H1 (cell line): ENCODE results near the gene NOB1.

Experiments used
- BACH1 ChIP-seq: IDR thresholded peaks from 2 replicates; pipeline ENCODE4 v1.6.1; 2012; ENCODE audit warnings: low read length, improper control_type of control experiment
- CTCF ChIP-seq, 3 experiments: IDR thresholded peaks; 1 replicate in 2 of 3; 2 replicates in 1 of 3; pipeline versions ENCODE4 v1.5.1 to v1.6.1; 2011; ENCODE audit warnings: low read length in 3 of 3, mild to moderate bottlenecking in 3 of 3, inconsistent platforms in 2 of 3, low read depth in 1 of 3, moderate library complexity in 1 of 3; ENCODE audit not compliant: insufficient read depth in 1 of 3; ENCODE audit errors: control extremely low read depth in 1 of 3
- EP300 ChIP-seq, 2 experiments: IDR thresholded peaks; 1 replicate in 1 of 2; 2 replicates in 1 of 2; pipeline ENCODE4 v1.6.1; 2011 to 2012; ENCODE audit warnings: low read depth in 2 of 2, low read length in 2 of 2, mild to moderate bottlenecking in 2 of 2, borderline replicate concordance in 1 of 2, inconsistent platforms in 1 of 2, moderate library complexity in 1 of 2
- EZH2 ChIP-seq: fragments of 200-600 bp; sonication (generic); IDR thresholded peaks from 2 replicates; pipeline ENCODE4 v1.7.1; 2012; ENCODE audit warnings: low read depth, mild to moderate bottlenecking, moderate library complexity, low read length, inconsistent platforms; ENCODE audit not compliant: severe bottlenecking
- GABPA ChIP-seq: IDR thresholded peaks from 2 replicates; pipeline ENCODE4 v1.6.1; 2011; ENCODE audit warnings: mild to moderate bottlenecking, low read length, moderate library complexity, borderline replicate concordance; ENCODE audit not compliant: insufficient read depth
- GTF2F1 ChIP-seq: IDR thresholded peaks from 2 replicates; pipeline ENCODE4 v1.6.1; 2012; ENCODE audit warnings: low read depth, low read length, improper control_type of control experiment, borderline replicate concordance
- JUN ChIP-seq: IDR thresholded peaks from 2 replicates; pipeline ENCODE4 v1.6.1; 2011; ENCODE audit warnings: low read depth, mild to moderate bottlenecking, improper control_type of control experiment, low read length
- MAX ChIP-seq: IDR thresholded peaks from 2 replicates; pipeline ENCODE4 v1.6.1; 2012; ENCODE audit warnings: inconsistent platforms
- POLR2A ChIP-seq, 2 experiments: IDR thresholded peaks; 1 replicate in 1 of 2; 2 replicates in 1 of 2; pipeline ENCODE4 v1.6.1; 2011; ENCODE audit warnings: low read depth in 2 of 2, low read length in 2 of 2, mild to moderate bottlenecking in 2 of 2; ENCODE audit errors: control extremely low read depth in 1 of 2
- POLR2AphosphoS5 ChIP-seq: IDR thresholded peaks from 2 replicates; pipeline ENCODE4 v1.6.1; 2011; ENCODE audit warnings: low read depth, low read length
- RNF2 ChIP-seq: fragments of 200-900, 300-1000 bp; sonication (generic); IDR thresholded peaks from 2 replicates; pipeline ENCODE4 v1.7.1; 2016; ENCODE audit warnings: borderline replicate concordance, low read depth, mild to moderate bottlenecking, antibody characterized with exemption, low read length; ENCODE audit not compliant: poor library complexity, severe bottlenecking; ENCODE audit errors: missing control alignments
- SIRT6 ChIP-seq: IDR thresholded peaks from one replicate; pipeline ENCODE4 v1.7.1; 2012; ENCODE audit warnings: low read length, inconsistent platforms
- YY1 ChIP-seq: IDR thresholded peaks from 2 replicates; pipeline ENCODE4 v1.6.1; 2011; ENCODE audit warnings: low read depth, mild to moderate bottlenecking, low read length
- ZNF274 ChIP-seq: IDR thresholded peaks from 2 replicates; pipeline ENCODE4 v1.7.0; 2012; ENCODE audit warnings: low read length, borderline replicate concordance; ENCODE audit errors: extremely low read depth

GRCh38 chr16:69756705-69757104, 2.0 kb upstream of the NOB1 start:
- TF ChIP-seq ZNF274 (no peak), POLR2AphosphoS5 (no peak), MAX (no peak), CTCF (IDR thresholded peaks at IDR 0.05; ENCODE audit: control extremely low read depth in 1 of 3, insufficient read depth in 1 of 3, low read depth in 1 of 3, low read length in 3 of 3) (no peak), GTF2F1 (no peak), RNF2 (no peak), BACH1 (no peak), SIRT6 (no peak), POLR2A (IDR thresholded peaks at IDR 0.05; ENCODE audit: control extremely low read depth in 1 of 2, low read depth in 2 of 2, low read length in 2 of 2) (no peak), YY1 (no peak), EP300 (IDR thresholded peaks at IDR 0.05; ENCODE audit: borderline replicate concordance in 1 of 2, low read depth in 2 of 2, low read length in 2 of 2) (no peak), GABPA (no peak), EZH2 (no peak), JUN (no peak)
